Kidney (tissue), 14 donors: ENCODE data around the gene TSPAN4. TPM values are rescaled to one million over a fixed set of nuclear protein-coding genes. Genes with fewer than 3 reads are reported as not detected.

Source experiments
- DNase-seq, 5 donors: peaks; one replicate each; pipeline ENCODE4 v3.0.0-alpha.2; 2013 to 2020
- FAIRE-seq: peaks from 2 replicates; lab custom pipeline; 2012; peaks lifted over from hg19 to GRCh38; lab: Jason Lieb, UNC
- H3K27ac ChIP-seq, 2 donors: one replicate each; pipeline ENCODE4 v1.7.0; 2013; ENCODE audit warnings: low read depth in 2 of 2, low read length in 2 of 2, inconsistent platforms in 1 of 2
- H3K27me3 ChIP-seq: one replicate; pipeline ENCODE4 v1.7.1; 2013; ENCODE audit warnings: low read length, inconsistent platforms; ENCODE audit not compliant: control insufficient read depth, insufficient read depth
- H3K36me3 ChIP-seq, 3 donors: one replicate each; pipeline versions ENCODE4 v1.7.0 to v1.7.1; 2013; ENCODE audit warnings: low read length in 3 of 3, control low read depth in 1 of 3, inconsistent platforms in 1 of 3; ENCODE audit not compliant: insufficient read depth in 3 of 3, control insufficient read depth in 2 of 3
- H3K4me1 ChIP-seq, 3 donors: one replicate each; pipeline versions ENCODE4 v1.7.0 to v1.7.1; 2013; ENCODE audit warnings: low read length in 3 of 3, inconsistent platforms in 1 of 3, low read depth in 1 of 3; ENCODE audit not compliant: control insufficient read depth in 2 of 3, insufficient read depth in 2 of 3
- H3K4me3 ChIP-seq, 3 donors: one replicate each; pipeline versions ENCODE4 v1.7.0 to v1.8.1; 2013; ENCODE audit warnings: low read length in 3 of 3, control low read depth in 1 of 3, inconsistent platforms in 1 of 3
- H3K9ac ChIP-seq, 3 donors: one replicate each; pipeline versions ENCODE4 v1.7.0 to v1.7.1; 2013; ENCODE audit warnings: low read length in 3 of 3, control low read depth in 1 of 3, inconsistent platforms in 1 of 3
- H3K9me3 ChIP-seq, 3 donors: one replicate each; pipeline versions ENCODE4 v1.7.0 to v1.7.1; 2013; ENCODE audit warnings: low read length in 3 of 3, control low read depth in 1 of 3, inconsistent platforms in 1 of 3; ENCODE audit not compliant: control insufficient read depth in 2 of 3, insufficient read depth in 1 of 3
- intact Hi-C: fragments of 100-400 bp; cut with DNase I; formaldehyde crosslinking; loops from one replicate; pipeline ENCODE4 v1.11.1; 2022
- polyA plus RNA-seq: library from polyadenylated mRNA; stranded (reverse); fragments of 350-450 nt; fragmentation: Illumina TruSeq; extraction: RNeasy Lipid Tissue Mini Kit (QIAGEN cat#74804); gene quantifications from one replicate; pipeline ENCODE4 v1.2.3, GENCODE V29; 2014; ENCODE audit warnings: low read depth, low replicate concordance; ENCODE audit not compliant: insufficient read depth
- total RNA-seq: library from RNA; stranded (reverse); fragmentation: NEBNext Ultra II Directional; extraction: Animal tissue kit (Norgen Biotek cat#: 25700); gene quantifications from one replicate; pipeline ENCODE4 v1.2.1, GENCODE V29; 2021
- TF ChIP-seq, protein P1 (sequence below): IDR thresholded peaks from 3 replicates; pipeline ENCODE4 v1.5.1; 2012; ENCODE audit warnings: mild to moderate bottlenecking, moderate library complexity, borderline replicate concordance; ENCODE audit not compliant: insufficient read depth; ENCODE audit errors: extremely low read depth
- donor health status: control.
- donor health status: control.
- donor health status: control.
- donor health status: control.
- donor health status: control.
- donor health status: DM: yes; HTN: yes; CAD: no.
- donor health status: Normal renal cell carcinoma (clear cell type).

The TSPAN4 gene
- total and polyA plus RNA-seq, 2 donors from 2014 or later, result 81.2 to 104 TPM

- H3K27ac ChIP-seq, result no peak overlapping the region
- intact Hi-C loops, result no loop called here
- H3K4me1 ChIP-seq, result peaks cover 0 to 18% (median 8%) of the 10 kb centered on the region in 3 donors
- FAIRE-seq (no peak), DNase-seq (no peak)
- TF ChIP-seq, protein P1, sequence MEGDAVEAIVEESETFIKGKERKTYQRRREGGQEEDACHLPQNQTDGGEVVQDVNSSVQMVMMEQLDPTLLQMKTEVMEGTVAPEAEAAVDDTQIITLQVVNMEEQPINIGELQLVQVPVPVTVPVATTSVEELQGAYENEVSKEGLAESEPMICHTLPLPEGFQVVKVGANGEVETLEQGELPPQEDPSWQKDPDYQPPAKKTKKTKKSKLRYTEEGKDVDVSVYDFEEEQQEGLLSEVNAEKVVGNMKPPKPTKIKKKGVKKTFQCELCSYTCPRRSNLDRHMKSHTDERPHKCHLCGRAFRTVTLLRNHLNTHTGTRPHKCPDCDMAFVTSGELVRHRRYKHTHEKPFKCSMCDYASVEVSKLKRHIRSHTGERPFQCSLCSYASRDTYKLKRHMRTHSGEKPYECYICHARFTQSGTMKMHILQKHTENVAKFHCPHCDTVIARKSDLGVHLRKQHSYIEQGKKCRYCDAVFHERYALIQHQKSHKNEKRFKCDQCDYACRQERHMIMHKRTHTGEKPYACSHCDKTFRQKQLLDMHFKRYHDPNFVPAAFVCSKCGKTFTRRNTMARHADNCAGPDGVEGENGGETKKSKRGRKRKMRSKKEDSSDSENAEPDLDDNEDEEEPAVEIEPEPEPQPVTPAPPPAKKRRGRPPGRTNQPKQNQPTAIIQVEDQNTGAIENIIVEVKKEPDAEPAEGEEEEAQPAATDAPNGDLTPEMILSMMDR, result no peak
- no peak overlapping the region for H3K9ac ChIP-seq
- no peaks in the 10 kb centered on the region for H3K27me3 ChIP-seq
- no peaks in the 10 kb centered on the region for H3K9me3 ChIP-seq
- H3K36me3 ChIP-seq, result no peaks in the 10 kb centered on the region
- no peak overlapping the region for H3K4me3 ChIP-seq
Observed at GRCh38 chr11:866481-866880, 23.8 kb downstream of the TSPAN4 start.

GRCh38 chr11:867856-868358, 25.3 kb downstream of the TSPAN4 start:
- Histone ChIP-seq H3K4me3 (no peak overlapping the region), H3K27me3 (no peaks in the 10 kb centered on the region), H3K9ac (no peak overlapping the region), H3K36me3 (no peaks in the 10 kb centered on the region), H3K27ac (no peak overlapping the region), H3K9me3 (no peaks in the 10 kb centered on the region), H3K4me1 (peaks cover 0 to 8% (median 4%) of the 10 kb centered on the region in 3 donors)
- intact Hi-C loops, result no loop called here
- TF ChIP-seq, protein P1, result no peak
- DNase-seq (no peak), FAIRE-seq (no peak)

DNA sequence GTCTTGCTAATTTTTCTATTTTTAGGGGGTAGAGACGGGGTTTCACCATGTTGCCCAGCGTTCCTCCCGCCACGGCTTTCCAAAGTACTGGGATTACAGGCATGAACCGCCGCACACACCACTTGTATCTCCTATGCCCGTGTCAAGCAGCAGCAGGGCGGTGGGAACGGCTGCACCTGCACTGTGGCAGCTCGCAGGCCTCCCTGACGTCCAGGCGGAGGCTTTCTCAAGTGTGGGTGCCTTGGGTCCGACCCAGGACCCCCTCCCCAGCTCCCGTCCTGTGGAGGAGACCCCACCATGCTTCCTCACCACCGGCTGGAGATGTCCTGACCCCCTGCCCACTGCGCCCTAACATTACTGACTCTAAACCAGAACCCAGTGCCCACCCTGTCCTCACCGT, 25.7 kb downstream of the TSPAN4 start:
- DNase-seq, result no peak
- TF ChIP-seq, protein P1, result no peak
- no peak for FAIRE-seq
- Histone ChIP-seq H3K36me3 (no peaks in the 10 kb centered on the region), H3K4me1 (peaks cover 0 to 6% (median 2%) of the 10 kb centered on the region in 3 donors), H3K9me3 (no peaks in the 10 kb centered on the region), H3K27ac (no peak overlapping the region), H3K27me3 (no peaks in the 10 kb centered on the region), H3K4me3 (no peak overlapping the region), H3K9ac (no peak overlapping the region)
- intact Hi-C loops, result no loop called here

DNA sequence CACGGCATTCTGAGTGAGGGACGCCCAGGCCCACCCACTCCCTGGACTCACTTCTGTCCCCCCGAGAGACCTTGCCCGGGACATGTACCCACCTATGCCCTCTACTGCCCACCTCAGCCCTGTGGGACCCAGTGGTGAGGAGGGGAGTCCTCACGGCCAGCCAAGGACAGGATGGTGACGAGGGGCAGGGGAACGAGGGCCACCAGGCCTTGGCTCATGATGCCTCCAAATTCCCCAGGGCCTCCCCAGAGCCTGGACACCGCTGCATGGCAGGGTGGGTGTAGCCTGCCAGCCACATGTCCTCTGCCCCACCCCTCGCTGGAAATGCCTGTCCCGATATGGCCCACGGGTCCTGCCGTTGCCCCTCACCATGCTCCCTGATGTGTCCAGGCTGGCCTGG, 26.1 kb downstream of the TSPAN4 start:
- Histone ChIP-seq H3K9me3 (no peaks in the 10 kb centered on the region), H3K9ac (no peak overlapping the region), H3K27ac (no peak overlapping the region), H3K36me3 (no peaks in the 10 kb centered on the region), H3K4me1 (peaks cover 0 to 2% (median 0%) of the 10 kb centered on the region in 3 donors), H3K27me3 (no peaks in the 10 kb centered on the region), H3K4me3 (no peak overlapping the region)
- intact Hi-C loops, result no loop called here
- FAIRE-seq, result no peak
- no peak for DNase-seq
- TF ChIP-seq, protein P1, result no peak
